Stimulated activated CD4-positive, alpha-beta T cell treated with anti-CD3 and anti-CD28 coated beads, Interleukin-12 subunit alpha, Interleukin-12 subunit beta, amount 100 ng/mL, for 24 hours (primary cell): ENCODE data around the gene CPXM2.
"Not testable (repeated sequence)": the region's sequence is repeated elsewhere in the genome, so short reads cannot be mapped to it uniquely, and the experiment has no call there.

Experiments
- DNase-seq, 2 experiments: peaks; one replicate each; pipeline ENCODE4 v3.0.0-alpha.2; 2020; ENCODE audit warnings: low read depth in 2 of 2

Gene CPXM2

GRCh38 chr10:123743441-123744223 is 148.0 kb downstream of the CPXM2 start:
- DNase-seq: no peak

DNA sequence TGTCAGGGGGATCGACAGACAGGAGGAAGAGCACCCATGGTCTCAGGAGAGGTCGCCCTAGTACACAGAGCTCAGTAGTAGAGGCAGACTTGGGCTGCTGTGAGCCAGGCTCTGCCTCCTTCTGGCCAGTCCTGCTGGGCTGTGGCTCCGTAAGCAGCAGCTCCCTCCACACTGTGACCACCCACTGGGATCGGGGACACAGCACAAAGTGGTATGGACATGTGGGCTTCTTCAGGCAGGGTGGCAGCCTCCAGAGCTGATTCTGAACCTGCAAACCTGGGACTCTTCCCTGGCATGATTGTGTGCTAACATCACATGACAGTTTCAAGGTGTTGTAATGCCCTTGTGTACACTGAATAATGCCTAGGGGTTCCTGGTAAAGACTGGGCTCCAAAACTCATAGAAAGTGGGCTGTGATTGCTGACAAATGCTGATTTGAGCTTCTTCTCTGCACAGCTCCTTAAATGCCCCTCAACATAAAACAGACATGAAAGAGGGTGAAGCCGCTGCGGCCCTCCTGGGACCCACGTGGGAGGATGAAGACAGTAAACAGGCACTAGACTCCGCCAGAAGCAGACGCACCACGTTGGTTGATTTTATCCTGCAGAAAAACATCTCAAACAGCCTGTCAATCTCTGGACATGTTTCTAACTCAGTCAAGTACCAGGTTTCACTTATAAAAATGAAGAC is 148.7 kb downstream of the CPXM2 start:
- DNase-seq: no peak

- no peak for DNase-seq
Measured at GRCh38 chr10:123741711-123742110, 149.9 kb downstream of the CPXM2 start.

DNA sequence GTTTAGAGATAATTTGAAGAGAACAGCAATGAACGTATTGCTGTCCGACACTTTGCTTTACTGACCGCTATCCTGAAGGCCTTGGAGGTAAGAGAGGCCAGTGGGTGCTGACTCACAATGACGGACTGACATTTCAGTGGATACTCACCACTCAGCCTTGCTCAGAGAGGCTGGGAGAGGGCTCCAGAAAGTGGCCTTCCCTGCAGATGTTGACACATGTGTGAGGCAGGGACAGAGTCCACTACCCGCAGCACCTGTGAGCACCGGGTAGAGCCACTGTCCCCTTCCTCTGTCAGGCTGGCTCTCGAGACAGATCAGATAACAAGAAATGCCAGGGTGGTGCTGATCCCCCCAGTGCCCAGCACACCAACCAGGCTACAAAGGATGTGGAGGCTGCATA is 150.5 kb downstream of the CPXM2 start:
- no peak for DNase-seq

DNA sequence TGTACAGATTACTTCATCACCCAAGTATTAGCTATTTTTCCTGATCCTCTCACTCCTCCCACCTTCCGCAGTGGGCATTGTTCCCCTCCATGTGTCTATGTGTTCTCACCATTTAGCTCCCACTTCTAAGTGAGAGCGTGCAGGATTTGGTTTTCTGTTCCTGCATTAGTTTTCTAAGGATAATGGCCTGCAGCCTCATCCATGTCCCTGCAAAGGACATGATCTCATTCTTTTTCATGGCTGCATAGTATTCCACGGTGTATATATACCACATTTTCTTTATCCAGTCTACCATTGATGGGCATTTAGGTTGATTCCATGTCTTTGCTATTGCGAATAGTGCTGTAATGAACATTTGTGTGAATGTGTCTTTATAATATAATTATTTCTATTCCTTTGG is 154.7 kb downstream of the CPXM2 start:
- DNase-seq: not testable (repeated sequence)

DNA sequence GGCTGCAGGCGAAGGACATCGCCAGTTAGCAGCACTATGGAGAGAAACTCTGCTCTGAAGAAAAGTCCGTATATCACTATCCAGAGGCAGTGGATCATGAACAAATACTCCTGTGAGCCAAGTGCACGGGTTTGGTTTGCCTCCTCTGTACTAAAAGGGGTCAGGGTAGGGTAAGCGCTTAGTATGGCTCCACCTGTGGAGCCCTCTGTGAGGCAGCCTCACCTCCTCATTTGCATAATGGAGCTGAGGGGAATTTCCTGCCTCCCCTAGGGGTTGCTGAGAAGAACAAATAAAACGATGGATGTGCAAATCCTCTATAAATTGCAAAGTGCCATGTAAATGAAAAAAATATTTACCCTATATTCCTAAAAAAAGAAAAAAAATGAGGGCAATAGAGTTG is 162.1 kb downstream of the CPXM2 start:
- DNase-seq: no peak

DNA sequence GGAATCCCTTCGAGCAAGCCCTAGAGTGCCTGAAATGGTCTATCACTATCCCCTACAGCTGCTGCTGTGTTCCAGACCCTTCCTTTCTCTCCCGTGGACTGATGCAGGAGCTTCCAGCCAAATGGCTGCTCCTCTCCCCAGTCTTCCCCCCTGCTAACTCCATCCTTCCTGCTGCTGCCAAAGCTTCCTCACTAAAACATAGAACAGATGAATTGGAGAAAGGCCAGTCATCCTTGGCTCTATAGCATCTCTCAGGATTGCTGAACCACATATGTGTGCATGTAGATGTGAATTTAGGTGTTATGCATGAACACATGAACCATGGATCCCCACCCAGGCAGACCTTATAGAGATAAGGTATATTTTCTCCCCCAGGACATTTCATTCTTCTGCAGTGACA is 164.8 kb downstream of the CPXM2 start:
- no peak for DNase-seq

GRCh38 chr10:123726381-123726780 is 165.2 kb downstream of the CPXM2 start:
- no peak for DNase-seq

DNA sequence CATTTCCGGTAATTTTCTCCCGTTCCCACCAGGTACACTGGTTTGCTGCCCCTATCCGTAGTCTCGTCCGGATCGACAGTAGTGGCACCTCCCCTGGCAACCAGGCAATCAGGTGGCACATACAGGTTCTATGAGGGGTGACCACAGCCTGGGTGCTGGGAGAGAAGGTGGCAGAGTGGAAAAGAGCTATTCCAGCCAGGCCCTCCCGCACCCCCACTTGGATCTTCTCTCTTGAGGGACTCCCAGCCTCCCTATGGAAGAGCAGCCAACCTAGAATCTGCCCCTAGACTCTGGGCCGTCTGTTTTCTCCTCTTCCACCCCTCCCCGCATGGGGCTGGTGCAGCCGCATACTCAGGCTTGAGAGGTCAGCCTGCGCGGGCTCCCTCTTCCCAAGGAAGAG is 166.9 kb downstream of the CPXM2 start:
- DNase-seq: no peak

- DNase-seq: no peak
Measured at GRCh38 chr10:123722351-123722750, 169.3 kb downstream of the CPXM2 start.

GRCh38 chr10:123721441-123722049 is 170.1 kb downstream of the CPXM2 start:
- DNase-seq: no peak

DNA sequence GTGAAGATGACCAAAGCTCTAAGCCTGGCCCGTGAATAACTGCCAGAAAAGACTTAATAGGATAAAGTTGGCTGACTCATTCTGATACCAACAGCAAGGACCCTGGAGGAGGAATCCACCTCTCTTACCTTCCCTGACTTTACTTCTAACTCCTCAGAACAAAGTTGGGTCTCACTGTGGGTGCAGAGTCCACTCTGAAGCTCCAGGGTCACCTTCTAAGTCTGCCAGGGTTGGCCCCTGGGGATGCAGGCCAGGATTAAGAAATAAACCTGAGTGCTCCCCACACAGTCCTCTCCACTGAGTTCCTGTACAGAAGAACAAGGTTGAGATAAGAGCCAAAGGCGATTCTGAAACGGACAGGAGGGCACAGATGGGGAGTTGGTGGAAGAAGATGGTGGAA is 171.1 kb downstream of the CPXM2 start:
- DNase-seq: no peak

GRCh38 chr10:123718544-123719060 is 173.0 kb downstream of the CPXM2 start:
- DNase-seq: no peak

GRCh38 chr10:123717336-123717735 is 174.3 kb downstream of the CPXM2 start:
- no peak for DNase-seq

DNA sequence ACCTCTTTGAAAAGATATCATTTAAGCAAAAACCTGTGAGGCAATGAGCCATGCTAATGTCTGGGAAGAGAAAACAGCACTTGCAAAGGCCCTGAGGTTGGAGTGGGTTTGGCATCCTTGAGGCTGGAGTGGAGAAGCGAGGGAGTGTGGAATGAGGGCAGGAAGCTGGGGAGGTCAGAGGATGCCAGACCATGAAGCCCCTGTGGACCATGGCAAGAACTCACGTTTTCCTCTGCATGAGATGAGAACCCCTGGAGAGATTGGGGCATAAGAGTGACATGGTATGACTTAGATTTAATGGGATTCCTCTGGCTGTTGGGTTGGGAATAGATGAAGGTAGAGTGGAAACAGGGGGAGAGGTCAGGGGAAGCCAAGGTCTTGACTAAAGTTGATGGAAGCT is 176.1 kb downstream of the CPXM2 start:
- DNase-seq: no peak

- DNase-seq: no peak
Measured at GRCh38 chr10:123706236-123706635, 185.4 kb downstream of the CPXM2 start.

DNA sequence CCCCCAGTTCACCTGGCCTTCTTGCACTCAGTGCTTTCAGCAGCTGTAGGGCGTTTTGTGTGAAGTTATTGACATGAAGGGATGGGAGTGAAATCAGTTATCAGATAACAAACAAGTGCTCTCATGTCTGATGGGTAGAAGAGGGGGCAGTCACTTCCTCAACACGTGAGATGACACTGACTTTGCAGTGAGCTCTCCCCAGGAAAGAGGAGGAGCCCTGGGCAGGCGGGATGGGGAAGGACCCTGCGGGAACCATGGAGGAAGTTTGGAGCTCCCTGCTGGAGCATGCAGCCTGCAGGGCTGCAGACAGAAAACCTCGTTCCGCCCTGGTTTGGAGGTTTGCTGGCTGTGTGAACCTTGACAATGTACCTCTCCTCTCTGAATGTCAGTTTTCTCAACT is 186.8 kb downstream of the CPXM2 start:
- no peak for DNase-seq

- DNase-seq: no peak
Measured at GRCh38 chr10:123704076-123704475, 187.5 kb downstream of the CPXM2 start.

GRCh38 chr10:123703195-123703790 is 188.3 kb downstream of the CPXM2 start:
- DNase-seq: no peak
